ENCODE data around the gene MTFMT.
A peak's percentile ranks its signal among the peaks of the same experiment; 100 is the strongest.
"Not testable (repeated sequence)": the region's sequence is repeated elsewhere in the genome, so short reads cannot be mapped to it uniquely, and the experiment has no call there.

MTFMT gene

DNA sequence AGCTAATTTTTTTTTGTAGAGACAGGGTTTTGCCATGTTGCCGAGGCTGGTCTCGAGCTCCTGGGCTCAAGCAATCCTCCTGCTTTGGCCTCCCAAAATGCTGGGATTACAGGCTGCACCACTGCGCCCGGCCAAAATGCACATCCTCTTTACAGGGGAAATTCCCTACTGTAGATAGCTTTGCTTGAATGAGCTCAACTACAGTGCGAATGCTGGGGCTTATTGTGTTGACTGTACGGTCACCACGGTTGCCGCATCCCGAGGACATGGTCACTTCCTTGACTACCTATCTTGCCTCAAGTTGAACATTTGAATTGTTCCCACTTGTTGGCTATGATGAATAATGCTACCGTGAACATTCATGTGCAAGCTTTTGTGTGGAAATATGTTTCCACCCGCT is 5.3 kb upstream of the MTFMT start:
- no peak for DNase-seq

DNA sequence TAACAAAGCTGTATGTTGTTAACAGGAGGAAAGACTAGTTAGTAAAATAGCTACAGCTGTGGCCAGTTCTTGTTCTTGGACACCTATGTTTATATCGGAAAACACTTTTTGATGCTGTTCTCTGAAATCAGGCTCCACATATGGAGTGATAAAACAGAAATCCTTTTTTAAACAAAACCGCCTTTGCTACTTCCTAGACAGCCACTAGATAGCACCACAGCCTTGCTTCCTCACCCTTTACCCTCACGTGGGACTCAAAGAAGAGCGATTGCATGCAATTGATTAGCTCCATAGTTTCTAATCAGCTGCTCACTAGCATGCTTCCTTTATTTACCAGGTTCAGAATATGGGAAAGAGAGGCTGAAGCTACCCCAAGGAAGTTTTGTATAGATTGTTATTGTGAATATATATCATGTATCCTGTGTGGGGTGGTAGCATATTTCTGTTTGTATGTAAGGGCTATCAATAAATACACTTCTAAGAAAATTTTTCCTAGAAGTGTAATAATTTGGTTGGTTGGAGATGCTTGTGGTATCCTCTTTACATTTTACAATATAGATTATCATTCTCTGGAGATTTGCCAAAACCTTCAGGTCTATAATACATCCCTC is 4.3 kb upstream of the MTFMT start:
- peak; percentile 19 to 42 for DNase-seq

GRCh38 chr15:65032801-65033537 is 3.5 kb upstream of the MTFMT start:
- peak; percentile 37 to 55 for DNase-seq

- DNase-seq: no peak
Measured at GRCh38 chr15:65029736-65030208, 333 bp upstream of the MTFMT start.

DNA sequence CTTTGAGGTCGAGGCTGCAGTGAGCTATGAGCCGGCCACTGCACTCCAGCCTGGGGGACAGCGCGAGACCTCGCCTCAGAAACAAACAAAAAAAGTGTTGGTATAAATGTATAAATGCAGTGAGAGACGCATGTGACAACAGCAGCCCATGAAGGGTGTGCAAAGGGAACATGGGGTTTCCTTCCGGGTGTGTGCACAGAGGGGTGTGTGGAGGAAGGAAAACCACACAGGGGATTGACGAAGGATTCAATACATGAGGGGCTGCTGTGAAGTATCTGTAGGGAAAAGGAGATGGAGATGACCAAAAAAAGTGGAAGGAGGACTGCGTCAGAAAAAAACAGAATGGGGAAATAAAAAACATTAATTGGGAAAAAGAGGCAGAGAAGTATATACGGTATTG is 1.1 kb downstream of the MTFMT start:
- no peak for DNase-seq

- no peak for DNase-seq
Measured at GRCh38 chr15:65027593-65027992, 1.8 kb downstream of the MTFMT start.

DNA sequence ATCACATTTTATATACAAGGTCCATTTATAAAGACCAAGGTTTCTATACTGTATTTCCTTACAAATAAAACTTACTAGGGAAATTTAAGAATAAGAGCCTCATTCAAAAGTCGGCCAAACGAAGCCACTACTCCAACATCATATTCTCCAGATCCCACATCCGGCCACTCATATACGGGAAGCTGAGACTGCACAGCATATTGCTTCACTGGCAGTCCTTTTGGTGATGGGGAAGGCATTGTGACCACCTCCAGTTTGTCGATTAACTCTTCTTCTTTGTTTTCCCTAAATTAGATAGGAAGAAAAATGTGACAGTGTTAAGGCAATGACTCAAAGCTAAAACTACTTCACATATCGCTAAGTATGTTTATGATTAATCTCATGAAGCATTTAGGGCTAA is 2.7 kb downstream of the MTFMT start:
- DNase-seq: no peak

GRCh38 chr15:65021488-65021887 is 8.0 kb downstream of the MTFMT start:
- DNase-seq: no peak

DNA sequence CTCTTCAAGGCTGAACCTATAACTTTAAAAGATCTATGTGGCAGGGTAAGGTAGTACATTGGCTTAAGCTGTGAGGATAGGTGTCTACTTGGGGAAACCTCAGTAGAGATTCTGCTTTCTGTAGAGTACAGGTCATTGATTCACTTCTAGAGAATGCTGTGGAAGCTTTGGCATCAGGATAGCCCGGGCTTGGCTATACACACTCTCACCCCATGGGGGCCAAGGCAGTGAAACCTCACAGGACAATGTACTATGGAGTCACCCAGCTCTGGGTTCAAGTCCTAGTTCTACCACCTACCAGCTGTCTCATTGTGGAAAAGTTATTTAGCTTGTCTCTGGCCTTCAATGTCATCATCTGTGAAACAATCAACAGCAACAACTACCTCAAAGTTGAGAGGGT is 9.0 kb downstream of the MTFMT start:
- DNase-seq: no peak

GRCh38 chr15:65011198-65011597 is 18.2 kb downstream of the MTFMT start:
- DNase-seq: not testable (repeated sequence)

GRCh38 chr15:65008983-65009382 is 20.5 kb downstream of the MTFMT start:
- no peak for DNase-seq

DNA sequence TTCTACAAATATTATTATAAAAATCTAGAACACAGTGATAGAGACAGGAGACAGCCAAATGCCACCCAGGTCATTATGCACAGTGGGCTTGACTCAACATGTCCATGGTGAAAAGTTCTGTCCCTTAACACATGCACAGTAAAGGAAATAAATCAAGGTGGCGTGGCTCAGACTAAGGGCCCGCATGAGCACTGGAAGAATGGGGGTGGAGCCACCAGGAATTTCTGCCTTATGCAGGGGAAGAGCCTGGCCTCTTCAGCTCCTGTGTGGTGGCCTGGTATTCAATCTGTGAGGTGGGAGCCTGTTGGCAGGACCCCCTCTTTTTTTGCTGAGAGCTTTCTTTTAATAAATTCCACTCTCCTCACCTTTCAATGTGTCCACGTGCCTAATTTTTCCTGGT is 22.6 kb downstream of the MTFMT start:
- no peak for DNase-seq

- DNase-seq: no peak
Measured at GRCh38 chr15:65004993-65005392, 24.4 kb downstream of the MTFMT start.

DNA sequence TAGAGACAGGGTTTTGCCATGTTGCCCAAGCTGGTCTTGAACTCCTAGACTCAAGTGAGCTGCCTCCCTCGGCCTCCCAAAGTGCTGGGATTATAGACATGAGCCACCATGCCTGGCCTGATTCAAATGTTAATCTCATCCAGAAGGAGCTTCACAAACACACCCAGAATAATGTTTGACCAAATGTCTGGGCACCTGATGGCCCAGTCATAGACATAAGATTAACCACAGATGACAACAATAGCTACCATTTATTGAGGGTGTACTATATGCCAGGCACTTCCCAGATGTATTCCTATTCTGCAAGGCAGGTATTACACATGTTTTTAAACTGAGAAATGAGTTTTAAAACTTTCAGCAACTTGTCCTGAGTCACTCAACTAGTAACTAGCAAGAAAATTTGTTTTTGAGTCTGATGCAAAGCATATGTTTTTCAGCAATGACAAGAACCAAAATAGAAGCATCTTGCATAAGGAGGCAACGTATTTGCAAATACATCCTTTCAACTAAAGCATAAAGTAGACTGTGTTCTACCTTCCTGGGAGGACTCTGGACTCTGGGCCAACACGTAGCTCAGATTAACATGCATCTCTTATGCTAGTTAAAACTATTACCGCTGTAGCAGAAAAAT is 31.6 kb downstream of the MTFMT start:
- no peak for DNase-seq

DNA sequence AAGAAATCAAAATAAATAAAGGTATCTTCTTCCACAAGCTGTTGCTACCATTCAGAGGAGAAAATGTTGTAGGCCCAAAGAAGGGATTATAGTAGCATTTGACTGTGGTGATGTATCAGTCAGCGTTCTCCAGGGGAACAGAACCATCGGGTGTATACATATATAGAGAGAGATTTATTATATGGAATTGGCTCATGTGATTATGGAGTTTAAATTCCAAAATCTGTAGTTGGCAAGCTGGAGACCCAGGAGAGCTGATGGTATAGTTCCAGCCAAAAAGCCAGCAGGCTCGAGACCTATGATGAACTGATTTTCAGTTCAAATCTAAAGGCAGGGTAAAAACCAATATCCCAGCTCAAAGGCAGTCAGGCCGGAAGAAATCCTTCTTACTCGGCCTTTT is 32.4 kb downstream of the MTFMT start:
- DNase-seq: no peak

GRCh38 chr15:64993290-64993689 is 36.1 kb downstream of the MTFMT start:
- DNase-seq: no peak

DNA sequence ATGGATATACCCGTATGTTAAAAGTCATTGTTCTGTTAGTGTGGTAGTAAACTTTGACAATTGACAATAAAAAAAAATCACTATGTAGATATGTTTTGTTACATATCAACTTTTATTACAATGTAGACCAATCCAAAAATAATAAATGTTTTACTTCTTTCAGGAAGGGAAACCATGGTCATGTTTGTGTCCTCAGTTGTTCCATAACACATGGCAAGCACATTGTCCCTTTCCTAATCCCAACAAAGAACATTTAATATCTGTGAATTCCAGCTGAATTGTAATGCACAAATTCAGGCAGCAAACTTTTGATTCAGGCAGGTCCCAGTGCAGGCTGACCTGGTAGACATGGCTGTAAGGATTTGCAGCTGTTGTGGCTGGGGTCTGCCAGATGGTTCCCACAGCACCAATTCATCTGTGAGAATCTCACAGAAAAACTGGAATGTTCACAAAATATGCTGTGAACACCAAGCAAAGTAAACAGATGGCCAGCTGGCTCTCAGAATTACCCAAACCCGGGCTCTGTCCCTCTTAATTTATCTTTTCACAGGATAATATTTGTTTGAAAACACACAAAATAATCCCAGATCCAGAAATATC is 37.8 kb downstream of the MTFMT start:
- no peak for DNase-seq

- no peak for DNase-seq
Measured at GRCh38 chr15:64990168-64990470, 39.3 kb downstream of the MTFMT start.

DNA sequence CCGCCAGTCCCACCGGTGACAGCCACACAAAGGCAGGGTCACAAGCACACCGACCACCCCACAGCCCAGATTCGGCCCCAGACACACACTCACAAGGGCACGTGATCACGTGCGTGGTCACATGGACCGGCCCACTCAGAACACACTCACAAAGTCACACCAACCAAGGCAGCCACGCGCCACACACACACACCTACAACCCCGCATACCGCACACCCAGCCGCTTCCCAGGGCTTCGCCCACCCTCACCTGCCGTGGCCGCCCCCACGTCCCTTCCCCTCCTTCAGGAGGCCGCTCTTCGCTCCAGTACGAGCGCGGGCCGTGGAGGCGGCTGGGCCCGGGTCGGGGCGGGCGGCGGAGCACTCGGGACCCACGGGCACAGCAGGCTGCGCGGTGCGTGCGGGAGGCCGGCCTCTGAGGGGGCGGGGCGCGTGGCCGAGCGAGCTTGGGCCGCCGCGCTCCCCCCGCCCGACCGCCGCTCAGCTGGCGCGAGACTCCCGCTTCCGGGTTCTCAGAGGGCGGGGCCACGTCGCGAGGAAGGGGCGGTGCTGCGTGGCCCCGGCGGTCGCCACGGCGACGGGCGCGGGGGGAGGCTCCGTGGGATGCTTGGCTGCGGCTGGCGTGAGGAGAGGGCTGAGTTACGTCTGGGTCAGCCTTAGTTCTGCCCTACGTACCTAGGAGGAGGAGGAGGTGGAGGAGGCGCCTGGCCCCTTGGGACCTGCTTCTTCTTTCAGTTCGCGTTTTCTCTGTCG is 39.8 kb downstream of the MTFMT start, which contains the start of gene SPG21:
TSS of gene SPG21 (minus strand) at position 499 of the 752 bp plus-strand sequence. CDS start 6,345 bp downstream, outside the sequence.
- DNase-seq: peak; percentile 93

DNA sequence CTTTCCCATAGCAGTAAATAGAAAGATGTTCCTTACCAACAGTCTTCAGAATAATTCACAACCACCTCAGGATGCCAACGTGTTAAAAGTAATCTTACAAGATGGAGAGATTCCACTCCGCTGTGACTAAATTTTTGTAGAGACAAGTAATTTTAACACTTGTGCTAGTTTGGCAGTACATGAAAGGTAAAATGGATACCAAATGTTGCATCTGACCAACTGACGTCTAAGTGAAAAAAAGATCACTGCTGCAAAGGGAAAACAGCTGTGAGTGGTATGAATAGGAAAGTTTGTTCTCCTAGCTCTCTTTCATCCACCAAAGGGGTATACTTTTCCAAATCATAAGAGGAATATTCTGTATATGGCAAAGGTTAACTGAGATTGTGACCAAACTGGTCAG is 42.3 kb downstream of the MTFMT start:
- DNase-seq: no peak

DNA sequence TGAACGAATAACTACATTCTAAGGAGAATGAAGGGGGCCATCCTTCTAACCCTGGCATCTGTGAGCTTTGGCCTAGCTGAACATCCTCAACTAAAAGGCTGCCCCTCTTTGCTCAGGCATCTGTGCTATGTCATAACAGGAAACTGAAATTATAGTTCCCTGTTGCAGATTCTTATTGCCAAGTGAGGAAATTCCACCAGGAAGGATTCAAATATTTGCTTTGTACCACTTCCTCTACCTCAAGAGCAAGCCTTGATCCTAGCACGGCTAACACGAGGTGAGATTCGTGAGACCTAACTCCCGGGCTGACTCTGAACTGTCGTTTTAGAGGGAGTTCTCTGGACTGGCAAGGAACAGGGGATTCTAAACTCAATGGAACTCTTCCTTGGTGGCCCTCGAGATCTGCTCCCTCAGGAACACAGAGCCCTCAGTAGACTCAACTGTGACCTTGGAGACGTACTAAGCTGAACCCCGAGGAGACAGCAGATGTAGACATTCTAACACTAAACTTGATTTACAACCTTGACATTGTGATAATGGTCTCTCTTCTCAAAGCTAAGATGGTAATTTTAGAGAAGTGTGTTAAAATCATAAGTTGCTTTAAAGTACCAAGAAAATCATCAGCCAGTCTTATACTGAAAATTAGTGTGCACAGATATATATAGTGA is 43.9 kb downstream of the MTFMT start:
- DNase-seq: peak in 1 of 2 donors; percentile 2

GRCh38 chr15:64982472-64982871 is 47.0 kb downstream of the MTFMT start:
- DNase-seq: no peak
